ENCODE results near the gene API5. TPM values are rescaled to one million over a fixed set of nuclear protein-coding genes. Genes with fewer than 3 reads are reported as not detected.

The API5 gene
- total RNA-seq, 1 experiment from 2014 or later: 142 TPM

- peak; percentile 73; the same call in 1 of the 2 replicates for TF ChIP-seq FOXP4 (CRISPR knock-in tag; IDR thresholded peaks at IDR 0.05)
- TF ChIP-seq TP53 (CRISPR knock-in tag; IDR thresholded peaks at IDR 0.05): 0 out of 2 replicates have a peak, but pooled peaks have one; percentile 46
- no peak for TF ChIP-seq USF1 (CRISPR knock-in tag; IDR thresholded peaks at IDR 0.05)
- TF ChIP-seq RELA (CRISPR knock-in tag; IDR thresholded peaks at IDR 0.05; ENCODE audit: borderline replicate concordance): peak; percentile 68
- 0 out of 2 replicates have a peak, but pooled peaks have one; percentile 34 for TF ChIP-seq NFATC4 (CRISPR knock-in tag; IDR thresholded peaks at IDR 0.05)
- TF ChIP-seq ZBTB21 (CRISPR knock-in tag; IDR thresholded peaks at IDR 0.05; ENCODE audit: borderline replicate concordance): no peak; the same call in 1 of the 2 replicates
- peak; percentile 67; the same call in 1 of the 2 replicates for TF ChIP-seq MYBL2 (CRISPR knock-in tag; IDR thresholded peaks at IDR 0.05)
- peak; percentile 81 for TF ChIP-seq HMGXB4 (CRISPR knock-in tag; IDR thresholded peaks at IDR 0.05)
- TF ChIP-seq NR1H2 (CRISPR knock-in tag; IDR thresholded peaks at IDR 0.05): no peak
- TF ChIP-seq ZNF232 (CRISPR knock-in tag; IDR thresholded peaks at IDR 0.05): peak; percentile 42; the same call in 1 of the 2 replicates
- no peak for TF ChIP-seq ZSCAN18 (CRISPR knock-in tag; IDR thresholded peaks at IDR 0.05)
- TF ChIP-seq KAT7 (CRISPR knock-in tag; IDR thresholded peaks at IDR 0.05; ENCODE audit: borderline replicate concordance): peak; percentile 91; the same call in 1 of the 2 replicates
- TF ChIP-seq NFE2L1 (CRISPR knock-in tag; IDR thresholded peaks at IDR 0.05): peak; percentile 75; the same call in 1 of the 2 replicates
- 0 out of 2 replicates have a peak, but pooled peaks have one; percentile 17 for TF ChIP-seq ATF2 (CRISPR knock-in tag; IDR thresholded peaks at IDR 0.05; ENCODE audit: borderline replicate concordance, low read depth)
- TF ChIP-seq CREB1 (CRISPR knock-in tag; IDR thresholded peaks at IDR 0.05): no peak
- no peak for TF ChIP-seq JAZF1 (CRISPR knock-in tag; IDR thresholded peaks at IDR 0.05)
- 0 out of 2 replicates have a peak, but pooled peaks have one; percentile 32 for TF ChIP-seq ESRRA (CRISPR knock-in tag; IDR thresholded peaks at IDR 0.05; ENCODE audit: borderline replicate concordance)
- TF ChIP-seq TEAD1 (CRISPR knock-in tag; IDR thresholded peaks at IDR 0.05): peak; percentile 71; the same call in 1 of the 2 replicates
- 0 out of 2 replicates have a peak, but pooled peaks have one; percentile 38 for TF ChIP-seq FOXJ3 (CRISPR knock-in tag; IDR thresholded peaks at IDR 0.05; ENCODE audit: borderline replicate concordance)
- TF ChIP-seq GABPB1 (CRISPR knock-in tag; IDR thresholded peaks at IDR 0.05): peak; percentile 89
- 0 out of 2 replicates have a peak, but pooled peaks have one; percentile 29 for TF ChIP-seq SMAD3 (CRISPR knock-in tag; IDR thresholded peaks at IDR 0.05; ENCODE audit: borderline replicate concordance)
- TF ChIP-seq SP1 (CRISPR knock-in tag; conservative IDR thresholded peaks at IDR 0.05): peak; percentile 81
- no peak; the same call in 1 of the 2 replicates for TF ChIP-seq FOXP1 (CRISPR knock-in tag; IDR thresholded peaks at IDR 0.05; ENCODE audit: borderline replicate concordance)
- no peak for TF ChIP-seq ERG (CRISPR knock-in tag; IDR thresholded peaks at IDR 0.05)
- peak; percentile 92; the same call in 1 of the 2 replicates for TF ChIP-seq ZNF416 (CRISPR knock-in tag; IDR thresholded peaks at IDR 0.05)
- peak; percentile 26; the same call in 1 of the 2 replicates for TF ChIP-seq JUN (CRISPR knock-in tag; IDR thresholded peaks at IDR 0.05)
- TF ChIP-seq IRF2 (CRISPR knock-in tag; IDR thresholded peaks at IDR 0.05; ENCODE audit: borderline replicate concordance, low read depth): no peak
- 0 out of 2 replicates have a peak, but pooled peaks have one; percentile 61 for TF ChIP-seq CREM (CRISPR knock-in tag; IDR thresholded peaks at IDR 0.05)
Measured at GRCh38 chr11:43358801-43359421, 47.1 kb downstream of the API5 start, which contains the start of gene TTC17 (continued).

All from WTC11 (cell line).